Stimulated activated CD4-positive, alpha-beta T cell treated with anti-CD3 and anti-CD28 coated beads, Interleukin-12 subunit alpha, Interleukin-12 subunit beta, amount 100 ng/mL, for 24 hours (primary cell): ENCODE results near the gene SRGAP1.

Source experiments
- DNase-seq, 2 experiments: peaks; one replicate each; pipeline ENCODE4 v3.0.0-alpha.2; 2020; ENCODE audit warnings: low read depth in 2 of 2

The SRGAP1 gene

DNA sequence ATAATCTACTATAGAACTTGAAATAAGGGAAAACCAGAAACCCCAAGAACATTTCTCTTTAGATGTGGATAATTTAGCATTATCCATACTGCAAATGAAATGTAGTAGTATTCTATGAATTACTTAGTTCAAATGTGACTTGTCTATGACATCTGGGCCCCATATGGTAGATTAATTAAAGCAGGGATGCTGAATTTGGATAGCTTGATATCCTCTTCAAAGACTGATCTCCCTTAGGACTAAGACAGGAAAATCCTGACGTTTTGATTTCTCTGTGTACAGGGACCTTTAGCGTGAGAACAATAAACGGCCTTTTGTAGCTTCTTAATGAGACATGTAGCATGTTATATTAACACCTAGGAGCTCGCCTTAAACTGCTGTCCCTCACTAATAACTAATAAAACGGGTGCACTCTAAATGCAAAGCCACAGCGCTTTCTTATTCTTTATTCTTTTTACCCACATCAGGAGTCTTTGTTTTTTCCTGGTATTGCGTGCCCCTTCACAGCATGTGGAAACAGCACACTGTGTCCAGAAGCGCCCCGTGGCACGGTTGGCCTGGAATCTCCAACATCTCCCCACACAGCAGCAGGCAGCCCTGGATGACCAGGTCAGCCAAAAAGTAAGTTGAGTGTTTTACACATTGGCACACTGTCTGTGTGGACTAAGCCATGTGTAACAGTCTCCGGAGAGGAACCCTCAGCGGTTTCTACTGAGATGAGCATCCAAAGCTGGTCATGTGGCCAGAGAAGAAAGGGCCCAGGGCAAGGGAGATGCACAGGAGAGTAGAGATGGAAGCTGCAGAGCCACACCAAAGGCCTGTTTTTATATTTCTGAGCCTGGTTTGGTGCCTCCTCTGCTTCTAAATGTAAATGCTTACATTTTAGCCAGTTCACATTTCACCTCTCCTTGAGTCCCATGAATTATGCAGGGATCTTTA, 93.1 kb downstream of the SRGAP1 start:
- no peak for DNase-seq

DNA sequence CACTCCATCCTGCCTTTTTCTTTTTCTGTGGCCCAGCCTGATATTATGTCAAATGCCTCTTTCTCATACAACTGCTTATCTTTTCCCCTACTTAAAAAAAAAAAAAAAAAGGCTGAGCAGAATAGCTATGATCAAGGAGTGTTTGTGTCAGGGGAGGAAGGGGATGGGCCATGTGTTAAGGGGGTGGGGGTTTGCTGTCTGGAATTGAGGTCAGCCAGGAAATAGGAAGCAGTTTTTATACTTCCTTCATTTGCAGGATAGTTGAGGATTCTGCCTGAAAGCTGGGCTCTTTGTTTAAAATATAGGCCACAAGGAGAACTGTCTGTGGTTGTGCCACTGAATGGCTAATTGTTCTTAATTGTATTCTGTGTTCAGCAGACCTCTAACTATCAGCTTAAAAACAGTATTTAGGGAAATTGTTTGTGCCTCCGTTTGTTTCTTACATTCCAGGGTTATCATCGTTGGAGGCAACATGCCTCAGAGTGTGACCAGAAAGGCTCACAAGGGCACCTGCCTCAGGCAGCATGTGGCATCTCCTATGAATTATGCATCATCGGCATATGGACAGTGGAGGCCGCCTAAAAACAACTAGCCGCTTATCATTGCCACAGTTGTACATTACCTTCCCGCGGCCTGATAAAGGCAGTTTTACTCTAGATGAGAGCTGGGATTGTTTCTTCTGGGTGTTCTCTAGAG, 96.0 kb downstream of the SRGAP1 start:
- DNase-seq, result no peak

DNA sequence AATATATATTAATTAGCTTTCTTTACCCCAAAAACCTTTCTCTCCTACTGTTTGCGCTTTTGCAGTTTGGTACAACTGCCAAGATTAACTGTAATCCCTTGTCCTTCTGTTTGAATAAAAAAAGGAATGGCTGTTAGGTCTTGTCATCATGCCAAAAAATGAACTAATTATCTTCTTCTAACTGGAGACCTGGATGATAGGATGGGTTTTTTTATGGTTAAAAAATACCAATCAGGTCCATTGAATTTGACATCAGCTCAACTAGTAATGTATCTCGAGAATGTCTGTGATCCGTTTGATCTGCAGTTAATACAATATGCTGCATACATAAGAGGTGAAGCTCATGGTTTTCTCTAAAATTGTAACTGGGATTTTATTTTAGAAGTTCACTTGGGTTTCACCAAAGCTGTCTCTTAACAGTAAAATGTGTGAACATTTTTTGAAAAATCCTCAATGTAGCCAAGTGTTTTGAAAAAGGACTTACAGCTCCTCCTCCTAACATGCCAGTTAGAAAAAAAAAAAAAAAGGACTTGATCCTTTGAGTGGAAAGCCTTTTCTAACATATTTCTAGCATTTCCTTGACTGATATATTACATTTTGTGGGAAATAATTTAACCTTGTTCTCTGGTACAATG, 96.8 kb downstream of the SRGAP1 start:
- DNase-seq, result no peak

DNA sequence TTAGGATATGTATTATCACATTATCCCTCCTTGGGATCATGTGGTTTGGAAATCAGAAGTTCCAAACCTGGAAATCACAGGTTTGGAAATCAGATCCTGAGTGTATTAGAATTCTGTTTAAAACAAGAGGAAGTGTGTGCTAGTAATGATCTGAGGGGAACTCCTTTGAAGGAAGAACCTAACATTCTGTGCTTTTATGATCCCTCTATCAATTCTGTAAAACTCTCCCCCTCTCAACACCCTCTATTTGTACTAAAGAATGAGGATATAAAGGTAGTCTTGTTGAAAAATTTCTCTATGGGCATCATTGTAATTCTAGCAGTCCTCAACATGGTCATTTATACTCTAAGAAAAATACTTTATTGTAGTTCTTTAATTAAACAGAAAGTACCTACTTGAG, 97.4 kb downstream of the SRGAP1 start:
- DNase-seq, result no peak

DNA sequence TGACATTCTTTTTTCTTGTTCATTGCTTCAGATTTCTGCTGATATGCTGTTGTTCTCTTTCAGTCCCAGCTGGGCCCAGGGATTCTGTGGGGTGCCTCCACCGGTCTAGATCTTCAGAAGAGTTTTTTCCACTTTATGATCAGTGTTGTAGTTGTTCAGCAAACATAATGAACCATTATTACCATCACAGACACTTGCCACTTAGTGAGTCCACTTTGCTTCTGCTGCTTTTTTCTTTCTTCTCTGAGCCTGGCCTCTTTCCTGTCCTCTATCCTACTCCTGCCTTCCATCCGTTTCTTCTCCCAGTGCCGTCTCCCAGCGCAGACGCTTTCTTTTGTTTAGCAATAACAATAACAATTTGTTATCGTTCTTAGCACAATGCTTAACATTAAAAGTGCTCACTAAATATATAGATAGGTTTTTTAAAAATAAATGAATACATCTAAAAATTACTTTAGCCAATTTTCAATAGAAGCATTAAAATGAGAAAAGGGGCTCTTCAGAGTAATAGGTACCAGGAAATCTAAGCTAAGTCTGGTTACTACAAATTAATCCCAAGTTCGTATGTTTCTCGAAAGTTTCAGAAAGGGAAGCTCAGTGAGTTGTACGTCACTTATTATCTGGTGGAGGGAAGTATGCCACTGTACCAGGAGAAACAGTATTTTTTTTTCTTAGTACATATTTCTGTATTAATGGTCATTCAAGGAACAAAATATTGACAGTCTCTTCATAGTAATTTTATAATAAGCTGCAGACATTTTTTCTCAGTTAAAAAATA, 98.2 kb downstream of the SRGAP1 start:
- DNase-seq, result no peak

DNA sequence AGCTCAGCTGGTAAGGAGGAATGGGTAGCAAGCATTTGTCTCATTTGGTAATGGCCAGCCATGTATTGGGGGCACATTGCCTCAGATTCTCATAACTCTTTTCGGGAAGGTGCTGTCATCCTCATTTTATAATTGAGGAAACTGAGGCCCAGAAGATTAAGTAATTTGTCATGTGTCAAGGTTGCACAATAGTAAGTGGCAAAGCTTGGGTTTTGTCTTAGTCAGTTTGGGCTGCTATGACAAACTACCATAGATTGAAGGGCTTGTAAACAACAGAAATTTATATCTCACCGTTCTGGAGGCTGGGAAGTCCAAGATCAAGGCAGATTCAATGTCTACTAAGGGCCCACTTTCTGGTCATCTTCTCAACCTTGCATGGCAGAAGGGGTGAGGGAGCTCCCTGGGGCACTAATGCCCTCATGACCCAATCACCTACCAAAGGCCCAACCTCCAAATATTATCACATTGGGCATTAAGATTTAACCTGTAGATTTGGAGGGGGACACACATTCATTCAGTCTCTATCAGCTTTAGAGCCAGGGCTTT, 99.6 kb downstream of the SRGAP1 start:
- no peak for DNase-seq

DNA sequence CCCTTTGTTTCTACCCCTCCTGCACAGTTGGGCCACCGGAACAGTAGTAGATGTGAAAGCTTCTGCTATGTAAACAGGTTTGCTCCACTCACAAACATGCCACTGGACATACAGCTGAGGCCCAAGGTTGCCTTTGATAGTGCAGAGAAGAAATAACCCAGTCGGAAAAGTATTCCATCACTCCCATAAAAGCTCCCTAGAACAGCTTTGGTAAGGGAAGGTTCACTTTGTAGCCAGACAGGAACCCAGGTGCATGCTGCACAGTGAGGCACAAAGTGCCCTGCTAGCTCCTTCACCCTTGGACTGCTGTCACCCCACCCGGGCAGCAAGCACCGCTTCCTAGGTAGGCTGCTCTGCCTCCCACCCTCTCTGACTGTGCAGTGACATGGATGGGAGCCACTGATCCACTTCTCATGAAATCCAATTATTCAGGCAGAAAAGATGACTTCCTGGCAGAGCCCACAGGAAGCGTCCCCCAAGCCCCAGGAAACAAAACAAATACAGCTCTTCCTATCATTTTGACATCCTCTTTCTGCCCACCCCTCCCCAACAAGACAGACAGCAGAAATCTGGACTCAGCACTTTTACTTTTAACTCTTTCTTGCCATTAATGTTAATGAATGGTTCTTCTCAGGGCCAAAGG, 100.2 kb downstream of the SRGAP1 start:
- DNase-seq, result no peak

DNA sequence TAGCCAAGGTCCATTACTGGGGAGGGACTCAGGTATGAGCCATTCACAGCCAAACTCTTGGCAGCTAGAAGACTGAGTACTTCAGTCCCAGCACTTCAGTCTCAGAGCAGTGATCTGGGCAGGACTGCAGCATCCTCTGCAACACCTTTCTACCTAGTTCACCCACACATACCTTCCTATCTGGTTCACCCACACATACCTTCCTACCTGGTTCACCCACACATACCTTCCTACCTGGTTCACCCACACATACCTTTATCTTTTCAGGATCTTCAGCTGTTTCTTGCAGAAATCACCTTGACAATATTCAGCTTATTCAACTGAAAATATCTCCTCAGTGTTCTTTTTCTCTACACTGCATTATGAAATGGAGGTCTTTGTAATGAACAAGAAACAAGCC, 101.3 kb downstream of the SRGAP1 start:
- no peak for DNase-seq

DNA sequence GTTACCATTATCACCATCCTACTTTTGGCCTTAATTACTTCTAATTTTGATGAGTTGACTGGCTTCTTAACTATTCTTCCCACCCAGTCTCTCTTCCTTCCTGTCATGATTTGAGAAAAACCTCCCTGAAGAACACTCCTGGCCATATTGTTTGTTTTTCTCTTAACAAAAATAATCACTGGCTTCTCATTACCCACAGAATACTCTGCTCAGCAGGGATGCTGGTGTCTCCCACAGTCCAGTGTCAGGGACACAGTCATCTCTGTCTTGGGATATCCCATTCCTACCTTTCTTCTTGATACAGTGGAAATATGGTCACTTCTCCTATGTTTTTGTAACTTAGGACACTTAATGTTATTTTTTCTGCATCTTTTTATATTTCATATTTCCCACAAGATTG, 103.7 kb downstream of the SRGAP1 start:
- DNase-seq, result no peak

DNA sequence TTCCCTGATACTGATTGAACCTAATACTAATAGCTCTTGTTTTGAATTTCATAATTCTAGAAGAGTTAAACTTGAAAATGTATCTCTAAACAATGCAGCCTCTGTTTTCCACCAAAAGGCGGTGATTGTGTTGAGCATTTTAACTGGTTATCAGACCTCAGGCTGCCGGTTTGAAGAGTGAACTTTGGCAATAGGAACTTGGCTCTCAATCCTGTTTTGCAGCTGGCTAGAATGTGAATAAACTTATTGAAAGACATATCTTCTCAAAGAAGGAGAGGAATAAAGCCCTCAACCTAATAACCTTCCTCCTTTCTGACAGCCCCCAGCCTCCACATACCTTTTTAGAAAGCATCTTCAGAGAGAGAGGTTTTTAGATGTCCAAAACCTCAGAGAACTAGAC, 105.4 kb downstream of the SRGAP1 start:
- DNase-seq, result no peak

DNA sequence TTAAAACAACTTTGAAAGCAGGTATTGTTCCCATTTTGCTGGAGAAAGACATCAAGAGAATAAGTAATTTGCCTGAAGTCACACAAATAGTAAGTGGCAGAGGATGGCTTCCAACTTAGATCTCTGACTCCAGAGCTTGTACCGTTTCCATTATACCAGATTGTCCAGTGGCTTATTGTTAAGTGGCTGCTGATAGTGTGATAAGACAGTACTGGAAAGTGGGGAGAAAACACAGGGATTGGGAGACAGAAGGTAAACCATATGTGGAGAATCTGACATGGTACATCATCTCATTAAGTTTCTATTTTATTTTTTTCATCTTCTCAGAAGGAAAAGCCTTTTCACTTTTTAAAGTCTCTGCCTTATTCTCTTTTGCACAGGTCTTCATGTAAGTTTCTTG, 108.5 kb downstream of the SRGAP1 start:
- DNase-seq, result no peak

DNA sequence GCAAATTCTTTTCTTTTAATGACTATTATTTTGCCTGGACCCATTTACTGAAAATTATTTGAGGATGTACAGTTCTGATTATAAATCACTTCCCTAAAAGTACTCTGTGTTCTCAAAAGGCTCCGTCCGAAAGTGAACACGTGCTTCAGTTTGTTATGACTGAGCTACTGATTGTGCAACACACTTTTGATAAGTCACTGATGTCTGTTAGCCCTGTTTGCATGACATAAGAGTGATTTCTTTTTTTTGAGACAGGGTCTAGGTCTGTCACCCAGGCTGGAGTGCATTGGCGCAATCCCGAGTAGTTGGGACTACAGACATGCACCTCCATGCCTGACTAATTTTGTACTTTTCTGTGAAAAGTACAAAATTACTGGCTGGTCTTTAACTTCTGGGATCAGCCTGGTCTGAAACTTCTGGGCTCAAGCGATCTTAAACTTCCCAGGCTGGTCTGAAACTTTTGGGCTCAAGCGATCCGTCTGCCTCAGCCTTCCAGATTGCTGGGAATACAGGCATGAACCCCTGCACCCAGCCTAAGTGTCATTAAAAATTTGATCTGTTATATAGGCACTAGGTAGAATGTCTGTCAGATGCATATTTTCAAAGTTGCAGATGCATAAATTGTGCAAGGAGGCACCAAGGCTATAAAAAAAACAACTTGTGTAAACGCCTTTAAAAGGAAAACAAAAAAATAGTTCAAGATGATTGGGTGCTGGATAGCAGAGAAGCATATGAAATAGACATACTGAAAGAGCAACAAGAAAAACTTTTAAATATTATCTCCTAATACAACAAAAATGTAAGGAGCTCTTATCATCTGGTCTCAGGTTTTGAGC, 111.5 kb downstream of the SRGAP1 start:
- DNase-seq, result no peak

DNA sequence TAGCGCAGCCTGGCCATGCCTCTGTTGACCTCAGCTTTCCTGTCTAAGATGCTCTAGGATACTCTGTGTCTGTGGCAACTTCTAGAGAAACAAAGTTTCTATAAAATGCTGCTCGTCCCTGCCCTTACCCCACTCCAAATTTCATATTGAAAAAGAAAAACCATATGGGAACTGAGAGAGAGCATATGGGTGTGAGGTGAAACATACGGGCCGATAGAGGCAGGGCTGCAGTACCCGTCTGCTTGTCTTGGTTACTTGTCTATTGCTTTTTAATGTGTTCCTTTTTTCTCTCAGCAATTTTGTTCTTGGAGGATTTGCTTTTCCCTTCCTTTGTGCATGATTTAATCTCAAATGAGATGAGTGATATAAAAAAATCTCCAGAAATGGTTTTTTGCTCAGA, 113.0 kb downstream of the SRGAP1 start:
- no peak for DNase-seq

DNA sequence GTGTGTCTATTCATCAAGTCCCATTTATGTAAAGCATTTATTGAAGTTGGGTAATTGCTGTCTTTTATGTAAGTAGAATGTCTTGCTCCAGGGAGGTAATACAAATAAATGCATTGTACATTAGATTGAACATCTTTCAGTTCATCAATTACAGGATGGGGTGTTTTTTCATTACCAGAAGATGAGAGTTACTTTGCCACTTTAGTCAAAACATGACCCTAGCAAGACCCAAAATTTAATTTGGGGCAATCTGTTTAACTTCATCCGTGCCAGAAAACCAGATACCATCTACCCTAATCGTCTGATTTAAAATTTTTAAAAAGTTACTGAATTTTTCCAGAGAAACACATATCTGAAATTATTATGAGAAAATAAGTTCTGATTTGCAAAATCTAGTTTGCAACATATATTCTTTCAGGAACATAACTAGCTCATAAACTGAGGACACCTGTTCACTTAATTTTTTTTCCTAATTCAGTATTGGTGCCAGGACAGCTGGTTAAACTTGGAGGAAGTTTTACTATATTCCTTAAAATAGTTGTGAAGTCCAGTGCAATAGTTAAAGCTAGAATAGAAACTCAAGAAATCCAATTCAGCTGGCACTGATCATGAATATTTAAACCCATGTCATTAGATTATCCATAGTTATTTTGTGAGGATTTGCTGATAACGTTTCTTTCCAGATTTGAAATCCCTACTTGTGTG, 114.5 kb downstream of the SRGAP1 start:
- DNase-seq, result no peak

DNA sequence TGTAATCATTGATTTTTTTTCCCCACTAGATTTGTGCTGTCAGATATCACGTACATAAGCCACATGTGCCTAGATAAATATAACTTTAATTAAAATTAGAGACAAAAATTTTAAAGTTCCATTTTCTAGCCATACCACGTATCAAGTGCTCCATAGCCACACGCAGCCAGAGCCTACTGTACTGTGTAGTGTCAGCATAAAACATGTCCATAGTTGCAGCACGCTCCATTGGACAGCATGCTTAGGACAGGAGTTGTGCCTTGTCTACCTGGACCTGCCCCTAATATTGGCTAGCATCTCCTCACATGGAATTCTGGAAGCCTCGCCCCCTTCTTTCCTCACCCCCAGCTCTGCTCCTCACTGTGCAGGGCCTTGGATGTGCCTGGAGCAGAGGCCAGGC, 116.5 kb downstream of the SRGAP1 start:
- no peak for DNase-seq

DNA sequence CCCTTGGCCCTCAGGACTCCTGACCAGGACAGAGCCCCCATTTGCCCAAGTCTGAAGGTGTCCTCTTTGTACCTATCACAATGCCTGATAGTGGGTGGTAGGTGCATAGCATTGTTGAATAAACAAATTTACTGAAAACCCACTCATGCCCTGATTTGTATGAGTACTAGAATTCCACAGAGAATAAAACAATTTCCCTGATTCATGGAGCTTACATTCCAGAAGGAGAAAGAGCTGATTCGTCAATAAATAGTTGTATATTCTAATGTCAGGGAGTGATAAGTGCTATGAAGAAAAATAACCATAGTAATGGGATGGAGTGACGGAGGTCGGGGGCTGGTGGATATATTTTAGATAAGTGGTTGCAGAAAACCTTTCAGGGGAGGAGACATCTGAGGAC, 117.0 kb downstream of the SRGAP1 start:
- DNase-seq, result no peak

DNA sequence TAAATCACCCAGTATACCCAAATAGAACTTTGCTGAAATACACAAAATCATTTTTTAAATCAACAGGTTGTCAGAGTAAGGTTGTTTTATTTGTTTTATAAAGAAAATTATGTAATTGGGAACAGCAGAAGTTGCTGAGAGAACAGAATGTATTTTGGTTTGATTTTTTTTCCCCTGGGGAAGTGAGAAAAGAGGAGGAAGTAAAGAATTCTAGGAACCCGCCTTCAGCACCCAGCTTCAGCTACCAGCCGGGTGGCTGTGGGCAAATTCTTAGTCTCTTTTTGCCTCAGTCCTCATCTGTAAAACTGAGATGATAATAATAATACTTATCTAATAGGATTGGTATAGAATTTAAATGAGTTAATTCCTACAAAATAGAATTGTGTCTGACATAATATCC, 119.4 kb downstream of the SRGAP1 start:
- DNase-seq, result no peak

DNA sequence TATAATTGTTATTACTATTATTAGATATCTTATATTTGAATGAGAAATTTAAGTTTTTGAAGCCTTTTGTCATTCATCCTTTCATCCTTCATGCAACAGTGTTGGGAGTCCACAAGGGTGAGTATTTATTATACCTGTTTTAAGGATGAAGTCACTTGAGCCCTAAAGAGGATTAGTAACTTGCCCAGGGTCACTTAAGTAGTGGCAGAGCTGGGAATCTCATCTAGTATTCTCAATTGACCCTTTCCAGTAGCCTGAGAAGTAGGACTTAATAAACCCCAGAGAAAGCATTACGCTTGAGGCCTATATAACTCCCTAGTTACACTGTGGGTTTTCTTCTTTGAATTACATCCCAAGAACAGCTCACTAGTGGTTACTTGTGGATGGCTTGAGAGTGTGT, 119.8 kb downstream of the SRGAP1 start:
- no peak for DNase-seq

DNA sequence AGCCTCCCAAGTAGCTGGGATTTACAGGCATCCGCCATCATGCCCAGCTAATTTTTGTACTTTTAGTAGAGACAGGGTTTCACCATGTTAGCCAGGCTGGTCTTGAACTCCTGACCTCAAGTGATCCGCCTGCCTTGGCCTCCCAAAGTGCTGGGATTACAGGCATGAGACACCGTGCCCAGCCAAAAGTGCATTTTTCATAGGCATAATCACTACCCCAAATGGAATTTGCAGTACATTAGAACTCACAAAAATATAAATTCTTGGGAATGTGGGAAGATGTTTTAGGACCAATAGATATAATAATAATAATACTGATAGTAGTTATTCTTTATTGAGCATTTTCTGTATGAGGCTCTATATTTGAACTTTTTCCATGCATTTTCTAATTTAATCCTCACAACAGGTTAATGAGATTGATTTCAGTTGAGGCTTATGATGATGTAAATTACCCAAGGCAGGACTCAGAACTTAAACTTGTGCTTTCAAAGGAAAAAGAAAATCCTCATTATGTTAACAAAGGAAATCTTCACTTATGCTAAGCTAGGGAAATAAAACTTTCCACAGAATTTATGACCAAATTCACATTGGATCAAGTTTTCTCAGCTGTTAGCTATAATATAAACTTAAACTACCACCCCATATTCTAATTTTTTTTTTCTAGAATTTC, 121.6 kb downstream of the SRGAP1 start:
- DNase-seq, result no peak
